Stimulated activated CD8-positive, alpha-beta memory T cell treated with anti-CD3 and anti-CD28 coated beads, Interleukin-15, amount 100 ng/mL, for 4 hours (primary cell): ENCODE measurements around the gene STH.
A peak's percentile ranks its signal among the peaks of the same experiment; 100 is the strongest.

Source experiments
- DNase-seq, 2 donors: peaks; one replicate each; pipeline ENCODE4 v3.0.0-alpha.2; 2020; ENCODE audit warnings: low read depth in 2 of 2

STH gene

DNA sequence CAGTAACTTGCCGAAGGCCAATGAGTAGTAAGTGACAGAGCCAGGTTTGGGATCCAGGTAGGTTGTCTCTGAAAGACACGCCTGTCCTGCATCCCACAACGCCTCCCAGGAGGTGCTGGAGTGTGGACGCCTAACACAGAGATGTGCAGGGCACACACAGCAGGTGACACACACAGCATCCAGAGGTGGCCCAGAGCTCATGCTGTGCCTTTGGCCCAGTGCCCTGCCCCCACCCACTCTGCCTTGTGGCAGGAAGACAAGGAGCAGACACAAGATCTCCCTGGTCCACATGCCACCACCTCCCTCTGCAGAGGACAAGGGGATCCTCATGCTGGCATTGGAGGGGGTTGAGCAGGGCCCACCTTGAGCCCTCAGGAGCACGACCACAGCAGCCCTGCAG is 14.7 kb upstream of the STH start:
- no peak for DNase-seq

DNA sequence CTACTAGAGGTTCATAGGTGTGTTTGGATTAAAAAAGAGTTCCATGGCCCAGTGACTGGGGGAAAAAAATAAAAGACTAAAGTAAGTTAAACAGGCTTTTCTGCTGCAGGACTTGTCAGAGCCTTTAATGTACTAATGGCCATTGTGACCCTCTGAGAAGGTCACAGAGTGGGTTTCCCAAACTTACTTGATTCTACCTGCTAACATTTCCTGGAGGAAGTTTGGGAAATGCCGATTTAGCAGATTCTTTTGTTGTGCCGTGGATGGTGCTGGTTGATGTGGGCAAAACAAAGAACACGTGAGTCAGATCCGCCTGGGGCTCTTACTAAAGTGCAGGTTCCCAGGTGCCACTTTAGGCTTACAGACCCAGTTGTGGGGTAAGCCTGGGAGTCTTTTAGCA is 13.6 kb upstream of the STH start:
- DNase-seq, result no peak

DNA sequence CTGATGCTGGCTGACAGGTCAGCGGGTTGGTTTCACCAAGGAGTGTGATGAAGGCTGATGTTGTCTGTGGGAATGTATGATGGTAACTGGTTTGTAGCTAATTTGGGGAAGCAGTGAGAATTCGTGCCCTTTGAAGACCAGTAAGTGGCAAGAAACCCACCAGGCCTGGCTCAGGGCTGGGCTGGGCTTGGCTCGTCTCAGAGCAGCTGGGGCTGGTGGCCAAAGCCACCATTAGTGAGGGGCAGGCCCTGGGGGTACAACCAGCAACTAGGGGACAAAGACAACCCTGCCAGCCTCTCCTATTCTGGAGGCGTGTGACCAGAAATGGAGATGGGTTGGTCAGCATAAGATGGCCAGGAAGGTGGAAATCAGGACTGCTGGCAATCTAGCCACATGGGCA is 13.0 kb upstream of the STH start:
- DNase-seq, result no peak

DNA sequence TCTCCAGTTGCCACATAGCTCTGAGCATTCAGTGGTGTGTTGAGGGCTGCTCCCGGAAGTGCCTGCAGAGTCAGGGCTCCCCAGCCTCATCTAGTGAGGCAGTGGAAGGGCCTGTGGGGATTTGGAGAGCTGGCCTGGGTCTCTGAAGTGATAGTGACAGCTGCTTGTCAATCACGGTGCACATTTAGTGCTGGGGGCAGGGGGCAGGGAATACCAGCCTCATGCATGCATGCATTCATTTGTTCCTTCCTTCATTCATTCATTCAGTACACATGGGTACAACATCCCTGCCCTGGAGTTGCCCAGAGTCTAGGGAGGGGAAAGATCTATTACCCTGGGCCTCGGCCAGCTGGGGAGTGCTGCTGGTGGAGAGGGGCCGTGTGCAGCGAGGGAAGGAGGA is 11.3 kb upstream of the STH start:
- DNase-seq, result no peak

DNA sequence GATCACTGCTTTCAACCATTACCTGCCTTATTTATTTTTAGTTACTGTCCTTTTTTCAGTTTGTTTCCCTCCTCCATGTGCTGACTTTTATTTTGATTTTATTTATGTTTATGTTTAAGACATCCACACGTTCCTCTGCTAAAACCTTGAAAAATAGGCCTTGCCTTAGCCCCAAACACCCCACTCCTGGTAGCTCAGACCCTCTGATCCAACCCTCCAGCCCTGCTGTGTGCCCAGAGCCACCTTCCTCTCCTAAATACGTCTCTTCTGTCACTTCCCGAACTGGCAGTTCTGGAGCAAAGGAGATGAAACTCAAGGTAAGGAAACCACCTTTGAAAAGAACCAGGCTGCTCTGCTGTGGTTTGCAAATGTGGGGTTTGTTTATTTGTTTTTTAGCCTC is 9.3 kb upstream of the STH start:
- no peak for DNase-seq

DNA sequence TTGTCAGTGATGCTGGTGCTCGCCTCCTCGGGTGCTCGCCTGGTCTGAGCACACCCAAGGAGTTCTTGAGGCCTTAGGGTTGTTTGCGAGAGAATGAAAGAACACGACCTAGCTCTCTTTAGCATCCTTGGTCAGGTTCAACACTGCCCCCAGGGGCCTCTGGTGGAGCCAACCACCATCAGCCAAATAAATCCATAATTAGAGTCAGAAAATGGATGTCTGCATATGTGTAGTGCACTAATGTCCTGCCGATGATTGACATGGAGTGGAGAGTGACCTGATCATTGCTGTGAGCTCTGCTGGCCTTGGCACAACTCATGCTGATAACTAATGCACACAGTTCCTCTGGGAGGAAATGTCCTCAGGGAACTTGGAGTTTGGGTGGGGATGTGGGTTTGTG is 8.2 kb upstream of the STH start:
- no peak for DNase-seq

DNA sequence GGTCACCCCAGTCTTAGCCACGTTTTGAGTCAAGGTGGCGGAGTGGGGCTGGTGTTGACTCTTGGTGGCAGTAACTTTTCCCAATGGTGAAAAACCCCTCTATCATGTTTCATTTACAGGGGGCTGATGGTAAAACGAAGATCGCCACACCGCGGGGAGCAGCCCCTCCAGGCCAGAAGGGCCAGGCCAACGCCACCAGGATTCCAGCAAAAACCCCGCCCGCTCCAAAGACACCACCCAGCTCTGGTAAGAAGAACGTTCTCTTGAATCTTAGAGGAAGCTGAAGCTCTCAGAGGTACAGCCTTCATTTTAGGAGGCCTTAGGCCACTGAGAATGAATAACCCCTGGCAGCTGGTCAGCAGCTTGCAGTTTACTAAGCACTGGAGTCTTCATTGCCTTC is 7.7 kb upstream of the STH start:
- no peak for DNase-seq

DNA sequence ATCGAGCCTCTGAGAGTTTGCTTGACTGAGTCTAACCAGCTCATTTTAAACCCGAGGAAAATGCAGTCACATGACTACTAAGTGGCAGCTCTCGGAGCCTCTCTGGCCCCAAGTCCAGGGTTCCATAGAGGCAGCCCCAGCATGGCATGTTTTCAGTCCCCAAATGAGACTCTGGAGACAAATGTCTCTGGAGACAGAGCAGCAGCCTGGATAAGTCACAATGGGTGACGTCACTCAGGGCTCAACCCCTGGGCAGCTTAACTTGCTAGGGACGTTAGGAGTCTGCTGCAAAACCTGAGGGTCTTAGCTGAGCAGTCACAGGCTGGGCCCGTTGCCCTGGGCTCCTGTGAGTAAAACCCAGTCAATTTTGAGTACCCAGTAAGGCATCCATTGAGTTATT is 6.9 kb upstream of the STH start:
- DNase-seq, result no peak

DNA sequence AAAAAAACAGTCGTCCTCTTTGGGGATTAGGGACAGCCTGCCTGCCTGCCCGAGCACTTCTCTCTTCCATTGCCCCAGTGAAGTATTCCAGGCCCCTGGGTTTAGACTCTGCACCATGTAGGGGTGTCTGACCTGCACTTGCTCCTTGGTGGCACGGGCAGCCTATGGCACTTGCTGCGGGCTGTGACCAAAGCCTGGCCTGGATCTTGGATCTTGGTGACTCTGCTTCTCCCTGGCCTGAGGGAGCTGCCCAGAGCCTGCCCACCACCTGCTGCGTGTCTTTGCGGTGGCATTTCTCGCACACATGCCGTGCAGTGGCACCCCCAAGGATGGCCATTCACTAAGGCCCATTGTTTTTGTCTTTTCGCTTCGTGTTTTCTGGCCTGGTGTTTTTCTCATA is 6.1 kb upstream of the STH start:
- no peak for DNase-seq

DNA sequence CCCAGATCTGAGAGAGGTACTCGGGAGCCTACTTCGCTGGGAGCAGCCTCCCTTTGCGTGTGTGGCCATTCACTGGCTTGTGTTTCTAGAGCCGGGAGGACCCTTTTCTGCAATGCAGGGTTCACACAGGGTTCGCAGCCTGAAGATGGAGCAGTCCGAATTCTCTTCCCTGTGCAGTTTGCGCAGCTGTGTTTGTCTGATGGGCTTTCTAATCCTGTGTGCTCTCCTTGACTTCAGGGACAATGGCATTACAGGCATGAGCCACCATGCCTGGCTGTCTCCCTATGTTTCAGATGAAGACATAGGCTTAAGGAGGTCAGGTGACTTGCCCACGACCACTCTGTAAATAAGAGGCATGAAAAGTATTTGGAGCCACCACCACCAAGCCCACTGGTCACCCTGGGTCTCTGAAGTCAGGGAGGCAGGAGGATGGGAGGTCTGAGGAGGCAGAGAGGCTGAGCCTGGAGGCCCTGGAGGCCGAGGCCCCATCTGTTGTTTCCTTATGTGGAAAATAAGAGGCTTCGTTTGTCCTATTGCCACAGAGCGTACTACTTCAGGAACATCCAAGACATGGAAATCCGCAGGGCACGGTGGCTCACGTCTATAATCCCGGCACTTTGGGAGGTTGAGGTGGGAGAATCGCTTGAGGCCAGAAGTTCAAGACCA is 5.0 kb upstream of the STH start:
- no peak for DNase-seq

DNA sequence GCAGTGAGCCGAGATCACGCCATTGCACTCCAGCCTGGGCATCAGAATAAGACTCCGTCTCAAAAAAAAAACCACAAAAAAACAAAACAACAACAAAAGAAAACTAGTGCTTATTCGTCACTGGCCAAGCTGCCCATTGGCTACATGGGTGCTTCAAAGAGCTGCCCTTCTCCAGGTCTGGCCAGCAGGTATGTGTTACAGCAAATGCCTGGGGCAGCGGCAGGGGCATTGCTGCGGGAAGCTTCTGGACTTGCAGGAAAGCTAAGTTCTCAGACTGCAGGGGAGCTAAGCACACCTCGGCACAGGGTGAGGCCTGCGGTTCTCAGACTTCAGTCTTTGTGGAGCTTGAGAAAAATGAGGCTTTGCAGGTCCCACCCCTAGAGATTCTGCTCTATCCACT is 4.1 kb upstream of the STH start:
- DNase-seq, result no peak

DNA sequence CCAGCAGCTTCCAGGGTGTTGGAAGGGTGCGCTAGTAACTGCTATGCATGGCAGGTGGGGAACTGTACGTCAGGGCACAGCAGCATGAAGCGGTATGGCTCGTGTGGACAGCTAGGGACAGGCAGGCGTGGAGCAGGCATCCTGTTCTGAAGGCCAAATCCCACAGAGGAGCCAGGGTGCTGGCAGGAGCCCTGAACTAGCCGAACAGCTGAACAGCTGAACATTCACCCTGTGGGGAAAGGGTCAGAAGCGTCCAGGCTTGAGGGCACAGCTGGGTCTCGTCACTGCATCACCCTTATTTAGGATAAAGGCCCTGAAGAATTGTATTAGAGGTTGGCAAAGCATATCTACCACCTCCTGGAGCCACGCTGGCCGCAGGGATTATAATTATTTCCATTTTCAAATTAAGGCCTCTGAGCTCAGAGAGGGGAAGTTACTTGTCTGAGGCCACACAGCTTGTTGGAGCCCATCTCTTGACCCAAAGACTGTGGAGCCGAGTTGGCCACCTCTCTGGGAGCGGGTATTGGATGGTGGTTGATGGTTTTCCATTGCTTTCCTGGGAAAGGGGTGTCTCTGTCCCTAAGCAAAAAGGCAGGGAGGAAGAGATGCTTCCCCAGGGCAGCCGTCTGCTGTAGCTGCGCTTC is 3.3 kb upstream of the STH start:
- no peak for DNase-seq

DNA sequence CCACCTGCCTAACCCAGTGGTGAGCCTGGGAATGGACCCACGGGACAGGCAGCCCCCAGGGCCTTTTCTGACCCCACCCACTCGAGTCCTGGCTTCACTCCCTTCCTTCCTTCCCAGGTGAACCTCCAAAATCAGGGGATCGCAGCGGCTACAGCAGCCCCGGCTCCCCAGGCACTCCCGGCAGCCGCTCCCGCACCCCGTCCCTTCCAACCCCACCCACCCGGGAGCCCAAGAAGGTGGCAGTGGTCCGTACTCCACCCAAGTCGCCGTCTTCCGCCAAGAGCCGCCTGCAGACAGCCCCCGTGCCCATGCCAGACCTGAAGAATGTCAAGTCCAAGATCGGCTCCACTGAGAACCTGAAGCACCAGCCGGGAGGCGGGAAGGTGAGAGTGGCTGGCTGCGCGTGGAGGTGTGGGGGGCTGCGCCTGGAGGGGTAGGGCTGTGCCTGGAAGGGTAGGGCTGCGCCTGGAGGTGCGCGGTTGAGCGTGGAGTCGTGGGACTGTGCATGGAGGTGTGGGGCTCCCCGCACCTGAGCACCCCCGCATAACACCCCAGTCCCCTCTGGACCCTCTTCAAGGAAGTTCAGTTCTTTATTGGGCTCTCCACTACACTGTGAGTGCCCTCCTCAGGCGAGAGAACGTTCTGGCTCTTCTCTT is 2.6 kb upstream of the STH start:
- DNase-seq, result no peak

DNA sequence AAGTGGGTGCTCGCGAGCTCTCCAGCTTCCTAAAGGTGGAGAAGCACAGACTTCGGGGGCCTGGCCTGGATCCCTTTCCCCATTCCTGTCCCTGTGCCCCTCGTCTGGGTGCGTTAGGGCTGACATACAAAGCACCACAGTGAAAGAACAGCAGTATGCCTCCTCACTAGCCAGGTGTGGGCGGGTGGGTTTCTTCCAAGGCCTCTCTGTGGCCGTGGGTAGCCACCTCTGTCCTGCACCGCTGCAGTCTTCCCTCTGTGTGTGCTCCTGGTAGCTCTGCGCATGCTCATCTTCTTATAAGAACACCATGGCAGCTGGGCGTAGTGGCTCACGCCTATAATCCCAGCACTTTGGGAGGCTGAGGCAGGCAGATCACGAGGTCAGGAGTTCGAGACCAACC is 1.9 kb upstream of the STH start:
- no peak for DNase-seq

DNA sequence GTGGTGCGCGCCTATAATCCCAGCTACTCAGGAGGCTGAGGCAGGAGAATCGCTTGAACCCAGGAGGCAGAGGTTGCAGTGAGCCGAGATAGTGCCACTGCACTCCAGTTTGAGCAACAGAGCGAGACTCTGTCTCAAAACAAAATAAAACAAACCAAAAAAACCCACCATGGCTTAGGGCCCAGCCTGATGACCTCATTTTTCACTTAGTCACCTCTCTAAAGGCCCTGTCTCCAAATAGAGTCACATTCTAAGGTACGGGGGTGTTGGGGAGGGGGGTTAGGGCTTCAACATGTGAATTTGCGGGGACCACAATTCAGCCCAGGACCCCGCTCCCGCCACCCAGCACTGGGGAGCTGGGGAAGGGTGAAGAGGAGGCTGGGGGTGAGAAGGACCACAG is 1.4 kb upstream of the STH start:
- no peak for DNase-seq

DNA sequence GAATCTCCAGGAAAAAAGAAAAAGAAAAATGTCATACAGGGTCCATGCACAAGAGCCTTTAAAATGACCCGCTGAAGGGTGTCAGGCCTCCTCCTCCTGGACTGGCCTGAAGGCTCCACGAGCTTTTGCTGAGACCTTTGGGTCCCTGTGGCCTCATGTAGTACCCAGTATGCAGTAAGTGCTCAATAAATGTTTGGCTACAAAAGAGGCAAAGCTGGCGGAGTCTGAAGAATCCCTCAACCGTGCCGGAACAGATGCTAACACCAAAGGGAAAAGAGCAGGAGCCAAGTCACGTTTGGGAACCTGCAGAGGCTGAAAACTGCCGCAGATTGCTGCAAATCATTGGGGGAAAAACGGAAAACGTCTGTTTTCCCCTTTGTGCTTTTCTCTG is 845 bp downstream of the STH start:
- DNase-seq, result no peak

DNA sequence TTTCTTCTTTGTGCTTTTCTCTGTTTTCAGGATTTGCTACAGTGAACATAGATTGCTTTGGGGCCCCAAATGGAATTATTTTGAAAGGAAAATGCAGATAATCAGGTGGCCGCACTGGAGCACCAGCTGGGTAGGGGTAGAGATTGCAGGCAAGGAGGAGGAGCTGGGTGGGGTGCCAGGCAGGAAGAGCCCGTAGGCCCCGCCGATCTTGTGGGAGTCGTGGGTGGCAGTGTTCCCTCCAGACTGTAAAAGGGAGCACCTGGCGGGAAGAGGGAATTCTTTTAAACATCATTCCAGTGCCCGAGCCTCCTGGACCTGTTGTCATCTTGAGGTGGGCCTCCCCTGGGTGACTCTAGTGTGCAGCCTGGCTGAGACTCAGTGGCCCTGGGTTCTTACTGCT is 1.2 kb downstream of the STH start:
- no peak for DNase-seq

DNA sequence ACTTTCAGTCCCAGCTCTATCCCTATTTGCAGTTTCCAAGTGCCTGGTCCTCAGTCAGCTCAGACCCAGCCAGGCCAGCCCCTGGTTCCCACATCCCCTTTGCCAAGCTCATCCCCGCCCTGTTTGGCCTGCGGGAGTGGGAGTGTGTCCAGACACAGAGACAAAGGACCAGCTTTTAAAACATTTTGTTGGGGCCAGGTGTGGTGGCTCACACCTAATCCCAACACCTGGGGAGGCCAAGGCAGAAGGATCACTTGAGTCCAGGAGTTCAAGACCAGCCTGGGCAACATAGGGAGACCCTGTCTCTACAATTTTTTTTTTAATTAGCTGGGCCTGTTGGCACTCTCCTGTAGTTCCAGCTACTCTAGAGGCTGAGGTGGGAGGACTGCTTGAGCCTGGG is 1.7 kb downstream of the STH start:
- DNase-seq, result no peak

DNA sequence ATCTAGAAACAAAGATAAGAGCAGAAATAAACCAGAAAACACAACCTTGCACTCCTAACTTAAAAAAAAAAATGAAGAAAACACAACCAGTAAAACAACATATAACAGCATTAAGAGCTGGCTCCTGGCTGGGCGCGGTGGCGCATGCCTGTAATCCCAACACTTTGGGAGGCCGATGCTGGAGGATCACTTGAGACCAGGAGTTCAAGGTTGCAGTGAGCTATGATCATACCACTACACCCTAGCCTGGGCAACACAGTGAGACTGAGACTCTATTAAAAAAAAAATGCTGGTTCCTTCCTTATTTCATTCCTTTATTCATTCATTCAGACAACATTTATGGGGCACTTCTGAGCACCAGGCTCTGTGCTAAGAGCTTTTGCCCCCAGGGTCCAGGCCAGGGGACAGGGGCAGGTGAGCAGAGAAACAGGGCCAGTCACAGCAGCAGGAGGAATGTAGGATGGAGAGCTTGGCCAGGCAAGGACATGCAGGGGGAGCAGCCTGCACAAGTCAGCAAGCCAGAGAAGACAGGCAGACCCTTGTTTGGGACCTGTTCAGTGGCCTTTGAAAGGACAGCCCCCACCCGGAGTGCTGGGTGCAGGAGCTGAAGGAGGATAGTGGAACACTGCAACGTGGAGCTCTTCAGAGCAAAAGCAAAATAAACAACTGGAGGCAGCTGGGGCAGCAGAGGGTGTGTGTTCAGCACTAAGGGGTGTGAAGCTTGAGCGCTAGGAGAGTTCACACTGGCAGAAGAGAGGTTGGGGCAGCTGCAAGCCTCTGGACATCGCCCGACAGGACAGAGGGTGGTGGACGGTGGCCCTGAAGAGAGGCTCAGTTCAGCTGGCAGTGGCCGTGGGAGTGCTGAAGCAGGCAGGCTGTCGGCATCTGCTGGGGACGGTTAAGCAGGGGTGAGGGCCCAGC is 2.6 kb downstream of the STH start:
- no peak for DNase-seq

DNA sequence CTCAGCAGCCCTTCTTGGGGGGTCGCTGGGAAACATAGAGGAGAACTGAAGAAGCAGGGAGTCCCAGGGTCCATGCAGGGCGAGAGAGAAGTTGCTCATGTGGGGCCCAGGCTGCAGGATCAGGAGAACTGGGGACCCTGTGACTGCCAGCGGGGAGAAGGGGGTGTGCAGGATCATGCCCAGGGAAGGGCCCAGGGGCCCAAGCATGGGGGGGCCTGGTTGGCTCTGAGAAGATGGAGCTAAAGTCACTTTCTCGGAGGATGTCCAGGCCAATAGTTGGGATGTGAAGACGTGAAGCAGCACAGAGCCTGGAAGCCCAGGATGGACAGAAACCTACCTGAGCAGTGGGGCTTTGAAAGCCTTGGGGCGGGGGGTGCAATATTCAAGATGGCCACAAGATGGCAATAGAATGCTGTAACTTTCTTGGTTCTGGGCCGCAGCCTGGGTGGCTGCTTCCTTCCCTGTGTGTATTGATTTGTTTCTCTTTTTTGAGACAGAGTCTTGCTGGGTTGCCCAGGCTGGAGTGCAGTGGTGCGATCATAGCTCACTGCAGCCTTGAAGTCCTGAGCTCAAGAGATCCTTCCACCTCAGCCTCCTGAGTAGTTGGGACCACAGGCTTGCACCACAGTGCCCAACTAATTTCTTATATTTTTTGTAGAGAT is 3.4 kb downstream of the STH start:
- peak; percentile 34 to 46 for DNase-seq

DNA sequence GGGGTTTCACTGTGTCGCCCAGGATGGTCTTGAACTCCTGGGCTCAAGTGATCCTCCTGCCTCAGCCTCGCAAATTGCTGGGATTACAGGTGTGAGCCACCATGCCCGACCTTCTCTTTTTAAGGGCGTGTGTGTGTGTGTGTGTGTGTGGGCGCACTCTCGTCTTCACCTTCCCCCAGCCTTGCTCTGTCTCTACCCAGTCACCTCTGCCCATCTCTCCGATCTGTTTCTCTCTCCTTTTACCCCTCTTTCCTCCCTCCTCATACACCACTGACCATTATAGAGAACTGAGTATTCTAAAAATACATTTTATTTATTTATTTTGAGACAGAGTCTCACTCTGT is 3.9 kb downstream of the STH start:
- no peak for DNase-seq
